NB4 (cell line): ENCODE results near the gene CD8B2.

Experiments used
- DNase-seq: peaks from one replicate; pipeline ENCODE4 v3.0.0; 2010; ENCODE audit warnings: low read depth
- H3K4me3 ChIP-seq: one replicate; pipeline ENCODE4 v1.5.1; 2011; ENCODE audit warnings: mild to moderate bottlenecking, low read depth, low read length, moderate library complexity
- CTCF ChIP-seq: IDR thresholded peaks from one replicate; pipeline ENCODE4 v1.5.1; 2012; ENCODE audit warnings: low read depth, low read length
- MAX ChIP-seq: IDR thresholded peaks from 2 replicates; pipeline ENCODE4 v1.6.1; 2011; ENCODE audit warnings: low read depth, low read length
- MYC ChIP-seq: IDR thresholded peaks from 2 replicates; pipeline ENCODE4 v1.6.1; 2011; ENCODE audit warnings: low read depth, low read length
- POLR2A ChIP-seq: IDR thresholded peaks from 2 replicates; pipeline ENCODE4 v1.6.1; 2011; ENCODE audit warnings: mild to moderate bottlenecking; ENCODE audit not compliant: insufficient read length; ENCODE audit errors: extremely low read depth

The CD8B2 gene

GRCh38 chr2:106542746-106543359, 55.7 kb downstream of the CD8B2 start:
- H3K4me3 ChIP-seq = no peak overlapping the region
- TF ChIP-seq CTCF (peak; percentile 89), MAX (no peak)
- DNase-seq = peak; percentile 81

- no peak overlapping the region for H3K4me3 ChIP-seq
- DNase-seq = no peak
- TF ChIP-seq POLR2A (no peak), MYC (no peak), MAX (no peak), CTCF (no peak)
Observed at GRCh38 chr2:106545007-106545406, 57.8 kb downstream of the CD8B2 start.

GRCh38 chr2:106546391-106546990, 59.3 kb downstream of the CD8B2 start:
- TF ChIP-seq MYC (no peak), POLR2A (no peak), CTCF (no peak), MAX (no peak)
- no peak overlapping the region for H3K4me3 ChIP-seq
- DNase-seq = no peak

- H3K4me3 ChIP-seq = no peak overlapping the region
Observed at GRCh38 chr2:106547164-106547903, 60.2 kb downstream of the CD8B2 start.

GRCh38 chr2:106551417-106552130, 64.4 kb downstream of the CD8B2 start:
- TF ChIP-seq CTCF (no peak), POLR2A (no peak), MYC (no peak), MAX (no peak)
- H3K4me3 ChIP-seq = no peak overlapping the region
- DNase-seq = no peak

More at GRCh38 chr2:106547164-106547903, 60.2 kb downstream of the CD8B2 start:
- no peak for DNase-seq
- TF ChIP-seq CTCF (no peak), MYC (no peak), POLR2A (no peak)
